HuH-7 (cell line): ENCODE data around the gene MPO.

Experiments used
- DNase-seq: peaks from one replicate; pipeline ENCODE4 v3.0.0; 2011; ENCODE audit warnings: low spot score

The MPO gene

GRCh38 chr17:58279016-58279711, 1.6 kb downstream of the MPO start:
- no peak for DNase-seq

- no peak for DNase-seq
These were observed 2.1 kb downstream of the MPO start for GRCh38 chr17:58278661-58279015.

- no peak for DNase-seq
These were observed 2.7 kb downstream of the MPO start for GRCh38 chr17:58277802-58278595.

GRCh38 chr17:58277107-58277801, 3.5 kb downstream of the MPO start:
- peak; percentile 60 for DNase-seq

GRCh38 chr17:58276423-58276822, 4.3 kb downstream of the MPO start:
- no peak for DNase-seq

GRCh38 chr17:58275417-58275816, 5.3 kb downstream of the MPO start:
- no peak for DNase-seq

GRCh38 chr17:58273453-58274104, 7.2 kb downstream of the MPO start:
- no peak for DNase-seq

GRCh38 chr17:58272367-58273280, 8.1 kb downstream of the MPO start:
- DNase-seq = no peak

GRCh38 chr17:58271216-58271931, 9.4 kb downstream of the MPO start:
- no peak for DNase-seq

GRCh38 chr17:58270476-58271215, 10.1 kb downstream of the MPO start:
- no peak for DNase-seq

GRCh38 chr17:58269557-58270291, 11.0 kb downstream of the MPO start:
- no peak for DNase-seq

- no peak for DNase-seq
These were observed 11.8 kb downstream of the MPO start for GRCh38 chr17:58268774-58269556.

- no peak for DNase-seq
These were observed 12.4 kb downstream of the MPO start for GRCh38 chr17:58268326-58268725.

- no peak for DNase-seq
These were observed 13.1 kb downstream of the MPO start for GRCh38 chr17:58267347-58268324.

- DNase-seq = no peak
These were observed 14.5 kb downstream of the MPO start for GRCh38 chr17:58265902-58266875.

GRCh38 chr17:58265271-58265670, 15.5 kb downstream of the MPO start:
- no peak for DNase-seq
